BLaER1 treated with 17β-estradiol and CSF1 and Interleukin-3, amounts not matched to agents 10 nM and 100 nM (cell line): ENCODE results near the gene RPL26.

ENCODE experiments used
- H3K27ac ChIP-seq, 11 experiments: shearing (Covaris generic); formaldehyde crosslinking; 2 replicates each; pipeline ENCODE4 v1.8.1; 2022
- H3K27me3 ChIP-seq, 11 experiments: shearing (Covaris generic); formaldehyde crosslinking; 2 replicates each; pipeline ENCODE4 v1.8.1; 2022
- H3K36me3 ChIP-seq, 11 experiments: shearing (Covaris generic); formaldehyde crosslinking; 2 replicates each; pipeline ENCODE4 v1.8.1; 2022
- H3K4me1 ChIP-seq, 10 experiments: shearing (Covaris generic); formaldehyde crosslinking; 2 replicates each; pipeline ENCODE4 v1.8.1; 2022
- H3K4me2 ChIP-seq, 11 experiments: shearing (Covaris generic); formaldehyde crosslinking; 2 replicates each; pipeline ENCODE4 v1.8.1; 2022
- H3K4me3 ChIP-seq, 10 experiments: shearing (Covaris generic); formaldehyde crosslinking; 2 replicates each; pipeline ENCODE4 v1.8.1; 2022
- H3K9ac ChIP-seq, 11 experiments: shearing (Covaris generic); formaldehyde crosslinking; 2 replicates each; pipeline ENCODE4 v1.8.1; 2022
- H3K9me3 ChIP-seq, 11 experiments: shearing (Covaris generic); formaldehyde crosslinking; replicated peaks in 1 of 11; 2 replicates each; pipeline ENCODE4 v1.8.1; 2022
- H4K20me1 ChIP-seq, 11 experiments: shearing (Covaris generic); formaldehyde crosslinking; 2 replicates each; pipeline ENCODE4 v1.8.1; 2022
- Cebpa-rat ChIP-seq, 11 experiments: shearing (Covaris generic); IDR thresholded peaks; 2 replicates each; pipeline ENCODE4 v1.8.1; 2022

The RPL26 gene

GRCh38 chr17:8332128-8332527, 50.9 kb downstream of the RPL26 start:
- H3K4me1 ChIP-seq = peaks cover 2 to 4% (median 3%) of the 10 kb centered on the region in 10 experiments; a peak in 18 of 20 replicates
- no peaks in the 10 kb centered on the region for H3K36me3 ChIP-seq
- no peak overlapping the region for H3K4me2 ChIP-seq
- TF ChIP-seq Cebpa-rat (IDR thresholded peaks at IDR 0.05) = no peak
- no peak overlapping the region for H3K27ac ChIP-seq
- H3K4me3 ChIP-seq = no peak overlapping the region
- no peak overlapping the region for H3K9ac ChIP-seq
- H3K27me3 ChIP-seq = peaks cover 11 to 18% (median 13%) of the 10 kb centered on the region in 11 experiments
- peaks cover 0 to 4% (median 0%) of the 10 kb centered on the region in 11 experiments; a peak in 2 of 22 replicates for H3K9me3 ChIP-seq
- H4K20me1 ChIP-seq = no peaks in the 10 kb centered on the region
